GM18907 (cell line): ENCODE data around the gene CASP4.
"Not testable (repeated sequence)": the region's sequence is repeated elsewhere in the genome, so short reads cannot be mapped to it uniquely, and the experiment has no call there.

Experiments
- ATAC-seq: cut with Tn5 transposase; IDR thresholded peaks from one replicate; pipeline ENCODE4 v1.9.1; 2021; ENCODE audit warnings: mild to moderate bottlenecking, moderate library complexity; ENCODE audit not compliant: unreplicated experiment

The CASP4 gene

GRCh38 chr11:104962852-104963251, 5.5 kb downstream of the CASP4 start:
- ATAC-seq: no peak

DNA sequence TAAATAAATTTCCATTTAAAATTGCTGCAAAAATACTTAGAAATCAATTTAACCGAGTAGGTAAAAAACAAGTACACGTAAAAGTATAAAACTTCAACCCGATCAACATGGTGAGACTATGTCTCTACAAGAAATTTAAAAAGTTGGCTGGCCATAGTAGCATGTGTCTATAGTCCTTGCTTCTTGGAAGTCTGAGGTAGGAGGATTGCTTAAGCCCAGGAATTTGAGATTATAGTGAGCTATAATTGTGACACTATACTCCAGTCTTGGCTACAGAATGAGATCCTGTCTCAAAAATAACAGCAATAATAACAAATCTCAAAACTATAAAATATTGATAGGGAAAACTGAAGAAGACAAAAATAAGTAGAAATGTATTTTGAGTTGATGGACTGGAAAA, 11.1 kb downstream of the CASP4 start:
- ATAC-seq: no peak

GRCh38 chr11:104956528-104956927, 11.8 kb downstream of the CASP4 start:
- no peak for ATAC-seq

DNA sequence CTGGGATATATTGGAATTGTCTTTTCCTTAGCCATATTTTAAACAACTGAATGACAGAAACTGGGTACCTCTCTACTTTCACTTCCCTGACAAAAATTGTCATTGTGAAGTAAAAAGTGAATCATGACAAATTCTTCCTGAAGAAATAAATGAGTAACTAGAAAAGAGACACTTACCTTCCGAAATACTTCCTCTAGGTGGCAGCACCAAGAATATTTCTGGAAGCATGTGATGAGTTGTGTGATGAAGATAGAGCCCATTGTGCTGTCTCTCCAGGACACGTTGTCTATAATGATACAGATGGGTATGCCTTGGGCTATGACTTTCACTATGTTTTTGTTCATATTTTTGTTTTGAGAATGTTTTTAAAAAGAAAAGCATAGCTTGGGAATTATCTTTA, 21.5 kb downstream of the CASP4 start:
- ATAC-seq: peak; percentile 94

DNA sequence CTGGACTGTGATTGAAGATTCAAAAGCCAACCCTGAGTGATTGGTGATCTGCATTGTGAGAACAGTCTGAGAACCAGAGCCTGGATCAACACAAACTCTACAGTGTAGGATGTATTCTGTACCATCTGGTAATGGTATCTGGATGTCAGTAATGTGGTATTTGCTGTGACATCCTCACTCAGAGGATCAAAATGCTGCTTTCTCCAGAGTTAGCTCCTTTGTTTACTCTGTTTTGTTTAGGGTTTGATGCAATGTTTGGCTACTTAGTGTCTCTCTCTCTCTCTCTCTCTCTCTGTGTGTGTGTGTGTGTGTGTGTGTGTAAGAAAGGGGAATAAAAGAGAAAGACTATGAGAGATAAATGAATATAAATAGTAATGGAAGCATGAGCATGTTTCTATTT, 24.3 kb downstream of the CASP4 start:
- ATAC-seq: no peak

DNA sequence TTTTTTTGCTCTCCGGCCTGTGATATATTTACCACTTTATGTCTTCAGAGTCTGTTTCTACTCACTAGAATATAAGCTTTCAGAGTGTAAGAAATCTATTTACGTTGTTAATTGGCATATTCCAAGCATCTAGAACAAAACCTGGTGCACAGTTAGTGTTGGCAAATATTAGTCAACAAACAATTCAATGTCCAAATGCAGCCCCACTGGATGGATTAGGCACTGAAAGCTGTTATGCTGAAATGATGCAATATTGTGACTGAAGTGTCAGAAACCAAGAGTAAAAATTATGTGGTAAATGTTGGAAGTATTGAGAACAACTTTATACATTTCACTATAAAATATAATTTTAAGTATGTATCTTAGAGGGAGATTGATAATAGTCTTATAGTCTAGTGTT, 24.8 kb downstream of the CASP4 start:
- no peak for ATAC-seq

DNA sequence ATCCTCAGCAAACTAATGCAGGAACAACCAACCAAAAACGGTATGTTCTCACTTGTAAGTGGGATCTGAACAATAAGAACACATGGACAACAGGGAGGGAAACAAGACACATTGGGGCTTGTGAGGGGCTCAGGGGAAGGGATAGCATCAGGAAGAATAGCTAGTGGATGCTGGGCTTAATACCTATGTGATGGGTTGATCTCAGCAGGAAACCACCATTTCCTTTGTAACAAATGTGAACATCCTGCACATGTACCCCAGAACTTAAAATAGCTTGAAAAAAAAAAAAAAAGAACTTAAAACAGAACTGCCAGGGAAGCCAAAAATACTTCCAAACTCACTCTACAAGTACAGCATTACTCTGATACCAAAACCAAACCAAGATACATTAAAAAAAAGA, 33.8 kb downstream of the CASP4 start:
- ATAC-seq: no peak

DNA sequence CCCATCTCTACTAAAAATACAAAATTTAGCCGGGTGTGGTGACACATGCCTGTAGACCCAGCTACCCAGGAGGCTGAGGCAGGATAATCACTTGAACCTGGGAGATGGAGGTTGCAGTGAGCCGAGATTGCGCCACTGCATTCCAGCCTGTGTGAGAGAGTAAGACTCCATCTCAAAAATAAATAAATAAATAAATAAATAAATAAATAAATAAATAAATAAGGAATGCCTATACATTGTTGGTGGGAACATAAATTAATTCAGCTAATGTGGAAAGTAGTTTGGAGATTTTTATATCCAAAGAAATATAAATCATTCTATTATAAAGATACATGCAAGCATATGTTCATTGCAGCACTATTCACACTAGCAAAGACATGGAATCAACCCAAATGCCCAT, 34.3 kb downstream of the CASP4 start:
- not testable (repeated sequence) for ATAC-seq

DNA sequence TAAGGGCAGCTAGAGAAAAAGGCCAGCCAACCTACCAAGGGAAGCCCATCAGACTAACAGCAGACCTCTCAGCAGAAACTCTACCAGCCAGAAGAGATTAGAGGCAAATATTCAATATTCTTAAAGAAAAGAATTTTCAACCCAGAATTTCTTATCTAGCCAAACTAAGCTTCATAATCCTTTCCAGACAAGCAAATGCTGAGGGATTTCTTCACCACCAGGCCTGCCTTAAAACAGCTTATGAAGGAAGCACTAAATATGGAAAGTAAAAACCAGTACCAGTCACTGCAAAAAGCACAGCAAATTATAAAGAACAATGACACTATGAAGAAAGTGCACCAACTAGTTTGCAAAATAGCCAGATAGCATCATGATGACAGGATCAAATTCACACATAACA, 39.6 kb downstream of the CASP4 start:
- no peak for ATAC-seq

DNA sequence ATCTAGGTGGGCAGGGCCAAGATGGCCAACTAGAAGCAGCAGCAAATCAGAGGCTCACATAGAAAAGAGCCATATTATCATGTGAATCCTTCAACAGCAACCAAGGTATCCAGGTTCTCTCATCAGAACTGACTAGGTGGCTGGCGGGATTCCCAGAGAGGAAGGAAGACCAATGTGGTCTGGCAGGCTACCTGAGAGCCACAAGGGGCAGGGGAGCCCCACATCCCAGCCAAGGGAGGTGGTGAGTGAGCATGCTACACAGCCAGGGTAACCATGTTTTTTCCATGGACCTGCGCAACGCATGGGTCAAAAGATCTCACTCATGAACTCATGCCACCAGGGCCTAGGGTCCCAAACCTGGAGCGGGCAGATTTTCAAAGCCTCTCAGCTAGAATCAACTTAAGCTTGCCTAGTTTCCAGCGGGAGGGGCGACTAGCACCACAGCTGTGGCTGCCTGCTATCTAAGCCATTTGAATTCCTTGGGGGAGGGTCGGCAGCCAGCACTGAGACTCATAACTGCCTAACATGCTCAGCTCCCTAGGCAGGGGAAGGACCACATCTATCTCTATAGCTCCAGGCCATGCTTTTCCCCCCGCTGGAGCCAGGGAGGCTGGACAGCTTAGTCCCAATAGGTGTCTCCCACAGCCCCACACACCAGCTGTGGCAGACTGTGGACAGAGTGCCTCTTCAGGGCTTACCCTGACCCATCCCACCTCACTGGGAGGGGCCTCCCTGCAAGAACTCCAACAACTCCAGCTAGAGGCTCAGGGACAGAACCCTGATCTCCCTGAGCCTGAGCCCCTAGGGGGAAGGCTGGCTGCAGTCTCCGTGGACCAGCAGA, 41.4 kb downstream of the CASP4 start:
- ATAC-seq: no peak

GRCh38 chr11:104925850-104926249, 42.5 kb downstream of the CASP4 start:
- ATAC-seq: no peak

GRCh38 chr11:104918113-104918824, 50.1 kb downstream of the CASP4 start:
- ATAC-seq: peak; percentile 88

GRCh38 chr11:104917271-104918112, 50.9 kb downstream of the CASP4 start:
- peak; percentile 49 for ATAC-seq

DNA sequence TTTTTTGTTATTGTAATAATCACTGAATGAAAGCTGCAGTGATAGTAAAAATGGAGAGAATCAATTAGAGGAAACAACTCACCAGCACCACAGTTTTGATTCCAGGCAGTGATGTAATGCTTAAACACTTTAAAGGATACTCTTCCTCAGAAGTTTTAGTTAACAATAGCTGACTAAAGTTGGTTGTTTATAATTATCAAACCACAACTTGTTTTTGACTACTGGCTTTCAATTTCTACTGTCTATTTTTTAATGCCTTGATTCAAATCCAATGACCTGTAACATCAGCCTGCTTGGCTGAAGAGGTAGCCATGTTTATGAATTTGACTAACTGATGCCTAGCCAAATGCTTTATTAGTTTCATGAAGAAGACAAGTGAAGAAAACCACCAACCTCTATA, 51.9 kb downstream of the CASP4 start:
- ATAC-seq: no peak

DNA sequence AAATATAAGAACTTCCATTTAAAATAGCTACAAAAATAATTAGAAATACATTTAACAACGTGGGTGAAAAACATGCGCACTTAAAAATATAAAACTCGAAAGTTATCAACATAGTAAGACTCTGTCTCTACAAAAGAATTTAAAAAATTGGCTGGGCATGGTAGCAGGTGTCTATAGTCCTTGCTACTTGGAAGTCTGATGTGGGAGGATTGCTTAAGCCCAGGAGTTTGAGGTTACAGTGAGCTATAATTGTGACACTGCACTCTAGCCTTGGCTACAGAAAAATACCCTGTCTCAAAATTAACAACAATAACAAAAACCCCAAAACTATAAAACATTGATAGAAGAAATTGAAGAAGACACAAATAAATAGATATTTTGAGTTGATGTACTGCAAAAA, 56.3 kb downstream of the CASP4 start:
- ATAC-seq: no peak

DNA sequence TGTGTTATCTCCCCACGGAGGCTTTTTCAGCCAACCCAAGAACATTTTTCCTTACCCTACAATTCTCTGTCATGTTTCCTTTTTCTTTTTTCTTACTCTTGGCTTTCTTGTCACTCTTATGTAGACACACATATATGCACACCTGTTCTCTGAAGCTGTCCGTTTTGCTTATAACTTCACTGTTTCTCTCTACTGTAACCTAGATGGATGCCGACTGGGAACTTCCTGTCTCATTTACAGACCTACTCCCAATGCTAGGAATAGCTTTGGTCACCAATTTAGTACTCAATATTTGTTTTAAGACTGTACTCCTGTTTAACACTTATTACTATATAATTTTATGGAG, 60.2 kb downstream of the CASP4 start:
- ATAC-seq: no peak

DNA sequence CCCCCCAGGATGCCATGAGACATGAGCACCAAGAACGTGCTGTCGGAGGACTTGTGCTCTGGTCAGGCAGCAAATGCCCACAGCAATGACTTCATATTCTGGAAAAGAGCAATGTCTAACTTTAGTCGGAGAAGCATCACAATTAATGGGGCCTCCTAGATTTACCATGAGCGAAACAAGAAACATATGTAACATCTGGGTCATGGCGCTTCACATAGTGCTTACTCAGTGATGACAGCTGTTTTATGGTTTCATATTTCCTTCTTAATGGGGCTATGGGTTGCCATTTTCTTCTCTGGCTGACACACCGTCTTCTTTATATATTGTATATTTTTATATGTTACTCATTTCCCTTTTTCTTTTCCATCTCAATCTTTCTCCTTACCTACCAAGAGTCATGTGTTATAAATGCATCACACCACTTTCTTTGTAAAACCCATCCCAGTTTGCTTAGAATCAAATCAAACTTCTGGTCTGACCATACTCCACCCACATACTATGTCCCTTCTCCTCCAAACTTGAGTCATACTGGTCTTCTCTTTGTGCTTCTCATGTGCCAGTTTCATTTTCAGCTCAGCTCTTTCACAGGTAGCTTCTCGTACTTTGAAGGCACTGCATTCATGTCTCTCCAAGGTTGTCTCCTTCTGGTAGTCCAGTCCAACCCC, 60.7 kb downstream of the CASP4 start:
- peak; percentile 95 for ATAC-seq

DNA sequence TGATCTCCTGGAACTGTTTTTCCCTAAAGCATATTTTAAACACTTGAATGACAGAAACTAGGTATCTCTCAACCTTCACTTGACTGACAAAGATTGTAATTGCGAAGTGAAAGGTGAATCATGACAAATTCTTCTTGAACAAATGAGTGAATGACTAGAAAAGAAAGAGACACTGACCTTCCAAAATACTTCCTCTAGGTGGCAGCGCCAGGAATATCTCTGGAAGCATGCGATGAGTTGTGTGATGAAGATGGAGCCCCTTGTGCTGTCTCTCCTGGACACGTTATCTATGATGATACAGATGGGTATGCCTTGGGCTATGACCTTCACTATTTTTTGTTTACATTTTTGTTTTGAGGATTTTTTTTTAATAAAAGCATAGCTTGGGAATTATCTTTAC, 63.1 kb downstream of the CASP4 start:
- no peak for ATAC-seq

DNA sequence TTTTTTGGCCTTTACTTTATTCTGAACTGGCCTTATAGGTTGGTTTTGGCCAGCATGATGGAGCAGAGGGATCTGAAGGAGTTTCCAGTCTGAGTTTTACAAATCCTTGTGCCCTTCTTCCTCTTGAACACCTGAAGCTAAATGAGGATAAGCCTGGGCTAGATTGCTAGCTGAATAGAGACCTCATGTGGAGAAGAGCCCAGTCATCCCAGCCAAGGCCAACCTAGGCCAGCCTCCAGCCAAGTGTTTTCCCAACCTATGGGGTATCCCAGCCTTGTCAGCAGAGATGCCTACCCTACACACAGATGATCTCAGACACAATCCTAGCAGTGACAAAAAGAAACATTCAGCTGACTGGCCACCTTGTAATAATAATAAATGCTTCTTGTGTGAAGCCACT, 69.1 kb downstream of the CASP4 start:
- no peak for ATAC-seq

DNA sequence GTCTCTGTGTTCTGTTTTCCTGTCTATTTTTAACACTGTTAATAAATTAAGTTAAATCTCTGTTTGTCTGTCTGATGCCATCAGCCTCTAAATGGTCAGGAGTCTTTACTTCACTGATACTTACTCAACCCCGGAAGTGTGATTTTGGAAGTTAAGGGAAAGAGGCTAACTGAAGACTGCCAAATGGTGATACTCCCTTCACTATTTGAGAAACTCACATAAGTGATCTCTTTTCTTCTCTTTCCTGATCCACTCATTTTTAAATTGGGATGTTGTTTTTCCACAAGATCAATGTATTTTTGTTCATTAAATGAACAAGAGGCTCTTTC, 69.7 kb downstream of the CASP4 start:
- ATAC-seq: peak; percentile 11
